Fibroblast of villous mesenchyme (primary cell): ENCODE data around the gene KRT84. TPM values are rescaled to one million over a fixed set of nuclear protein-coding genes. Genes with fewer than 3 reads are reported as not detected.
"Not testable (repeated sequence)": the region's sequence is repeated elsewhere in the genome, so short reads cannot be mapped to it uniquely, and the experiment has no call there.

Source experiments
- DNase-seq: peaks from one replicate; pipeline ENCODE4 v3.0.0-alpha.2; 2010; ENCODE audit warnings: low read depth
- H3K4me3 ChIP-seq: 2 replicates; pipeline ENCODE4 v1.5.1; 2011; ENCODE audit warnings: low read depth, mild to moderate bottlenecking, low read length
- CTCF ChIP-seq: IDR thresholded peaks from 2 replicates; pipeline ENCODE4 v1.5.1; 2012; ENCODE audit warnings: low read depth, mild to moderate bottlenecking, low read length; ENCODE audit not compliant: insufficient read depth
- total RNA-seq: library from RNA; depleted of rRNA; stranded (reverse); fragments of >200 nt; gene quantifications from 2 replicates; pipeline ENCODE4 v1.2.3, GENCODE V29; 2012

KRT84 gene
- total RNA-seq, 1 donor = not detected

GRCh38 chr12:52349196-52349595 lies 36.3 kb downstream of the KRT84 start:
- peak; percentile 53 for DNase-seq
- no peak for TF ChIP-seq CTCF
- no peak overlapping the region for H3K4me3 ChIP-seq

DNA sequence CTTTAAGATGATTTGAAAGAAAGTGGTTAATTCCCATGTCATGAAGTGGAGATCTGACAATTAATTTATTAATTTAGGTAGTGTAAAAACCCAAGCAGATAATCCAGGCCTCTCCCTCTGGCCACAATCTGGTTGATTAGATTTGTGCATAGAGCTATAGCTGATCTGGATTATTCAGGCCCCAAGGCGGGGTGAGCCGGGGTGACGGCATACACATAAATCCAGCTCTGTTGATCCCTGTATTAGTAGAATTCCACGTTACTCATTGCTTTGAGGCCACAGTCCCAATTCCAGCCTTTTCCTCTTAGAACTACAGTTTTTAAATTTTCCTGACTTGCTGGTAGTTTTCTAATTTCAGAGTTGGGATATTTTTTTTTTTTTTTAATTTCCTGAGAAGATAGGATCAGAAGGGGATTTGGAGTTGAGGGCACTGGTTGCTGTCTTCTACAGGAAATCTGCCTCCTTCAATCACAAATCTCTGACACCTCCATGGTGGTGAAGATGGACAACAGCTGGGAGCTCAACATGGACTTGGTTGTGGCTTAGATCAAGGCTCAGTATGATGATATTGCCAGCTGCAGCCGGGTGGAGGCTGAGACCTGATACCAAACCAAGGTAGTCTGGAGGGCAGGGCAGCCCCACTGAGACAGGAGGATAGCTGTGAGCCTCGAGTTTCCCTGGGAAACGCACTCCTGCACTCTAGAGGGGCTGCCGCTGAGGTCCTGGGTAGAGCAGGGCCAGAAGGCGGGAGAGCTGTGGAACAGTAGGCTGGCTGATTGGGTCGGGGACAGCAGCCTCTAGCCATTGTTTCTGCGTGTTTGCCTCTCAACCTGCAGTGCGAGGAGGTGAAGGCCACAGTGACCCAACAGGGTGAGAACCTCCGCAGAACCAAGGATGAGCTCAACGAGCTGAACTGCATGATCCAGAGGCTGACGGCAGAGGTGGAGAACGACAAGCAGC lies 37.6 kb downstream of the KRT84 start:
- TF ChIP-seq CTCF = no peak
- H3K4me3 ChIP-seq = no peak overlapping the region
- no peak for DNase-seq

DNA sequence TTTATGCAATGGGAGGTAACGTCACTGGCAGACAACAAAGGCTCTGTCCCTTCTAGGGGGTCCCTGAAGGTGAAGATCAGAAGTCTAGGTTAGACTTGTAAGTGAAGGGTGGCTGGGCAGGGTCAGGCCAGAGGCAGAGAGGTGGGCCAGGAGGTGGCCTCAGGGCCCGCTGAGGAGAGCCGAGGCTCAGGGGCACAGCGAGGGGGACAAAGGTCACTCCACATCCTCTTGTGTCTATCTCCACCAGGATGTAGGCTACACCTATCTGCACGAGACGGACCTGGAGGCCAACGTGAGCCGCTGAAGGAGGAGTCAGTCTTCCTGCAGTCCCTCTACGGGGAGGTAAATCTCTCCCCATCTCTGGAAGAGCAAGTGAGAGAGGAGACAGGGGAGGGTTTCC lies 38.4 kb downstream of the KRT84 start:
- TF ChIP-seq CTCF = no peak
- no peak overlapping the region for H3K4me3 ChIP-seq
- DNase-seq = no peak

GRCh38 chr12:52346593-52346992 lies 38.9 kb downstream of the KRT84 start:
- no peak for TF ChIP-seq CTCF
- DNase-seq = no peak
- H3K4me3 ChIP-seq = no peak overlapping the region

- not testable (repeated sequence) for DNase-seq, H3K4me3 ChIP-seq
These were observed 40.4 kb downstream of the KRT84 start for GRCh38 chr12:52345041-52345440.

DNA sequence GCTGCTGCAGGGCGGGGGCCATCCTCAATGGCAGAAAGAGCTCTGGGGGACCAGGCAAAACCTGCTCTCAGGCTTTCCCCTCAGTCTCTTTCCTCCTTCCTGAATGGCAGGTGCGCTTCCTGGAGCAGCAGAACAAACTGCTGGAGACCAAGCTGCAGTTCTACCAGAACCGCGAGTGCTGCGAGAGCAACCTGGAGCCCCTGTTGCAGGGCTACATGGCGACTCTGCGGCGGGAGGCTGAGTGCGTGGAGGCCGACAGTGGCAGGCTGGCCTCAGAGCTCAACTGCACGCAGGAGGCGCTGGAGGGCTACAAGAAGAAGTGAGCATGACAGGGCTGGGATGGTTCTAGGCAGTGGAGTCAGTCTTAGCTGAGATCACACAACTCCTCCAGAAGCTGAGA lies 41.3 kb downstream of the KRT84 start:
- DNase-seq = no peak

GRCh38 chr12:52343550-52343949 lies 41.9 kb downstream of the KRT84 start:
- no peak for DNase-seq
- no peak overlapping the region for H3K4me3 ChIP-seq
- TF ChIP-seq CTCF = no peak

More for the DNA sequence above, 41.3 kb downstream of the KRT84 start:
- no peak overlapping the region for H3K4me3 ChIP-seq
- no peak for TF ChIP-seq CTCF
